Urinary bladder (tissue), 4 donors: ENCODE results near the gene CYP46A1. TPM values are rescaled to one million over a fixed set of nuclear protein-coding genes. Genes with fewer than 3 reads are reported as not detected.

Experiments
- DNase-seq: peaks from one replicate; pipeline ENCODE4 v3.0.0-alpha.2; 2015; ENCODE audit errors: extremely low spot score
- H3K27ac ChIP-seq: one replicate; pipeline ENCODE4 v1.5.1; 2013; ENCODE audit warnings: low read depth, mild to moderate bottlenecking, moderate library complexity
- H3K36me3 ChIP-seq: one replicate; pipeline ENCODE4 v1.6.1; 2013; ENCODE audit warnings: mild to moderate bottlenecking, moderate library complexity; ENCODE audit not compliant: insufficient read depth
- H3K4me1 ChIP-seq: one replicate; pipeline ENCODE4 v1.6.1; 2013; ENCODE audit warnings: mild to moderate bottlenecking, moderate library complexity; ENCODE audit not compliant: insufficient read depth
- H3K4me3 ChIP-seq: one replicate; pipeline ENCODE4 v1.5.1; 2013; ENCODE audit warnings: low read depth, low read length
- WGBS: extraction: QIAGEN DNeasy Blood & Tissue Kit; methylation state at CpG from one replicate; pipeline ENCODE4 v1.1.7; 2013; 5-methylcytosine and 5-hydroxymethylcytosine counted together
- polyA plus RNA-seq: library from polyadenylated mRNA; stranded (reverse); fragments of 200-250 nt; gene quantifications from one replicate; pipeline ENCODE4 v1.2.3, GENCODE V29; 2013
- total RNA-seq: library from RNA; depleted of rRNA; stranded (reverse); fragments of >200 nt; gene quantifications from one replicate; pipeline ENCODE4 v1.2.3, GENCODE V29; 2014
- donor health status: healthy with polysubstance abuse.
- donor health status: healthy.

Gene CYP46A1
- total and polyA plus RNA-seq, 2 donors, result 0.91 to 2.7 TPM

- DNase-seq, result no peak
Measured at GRCh38 chr14:99673305-99674063, 10.6 kb upstream of the CYP46A1 start.

GRCh38 chr14:99674064-99674650 is 9.9 kb upstream of the CYP46A1 start:
- Histone ChIP-seq H3K4me3 (no peak overlapping the region), H3K4me1 (no peaks in the 10 kb centered on the region), H3K27ac (no peak overlapping the region), H3K36me3 (no peaks in the 10 kb centered on the region)
- DNase-seq, result no peak
- WGBS, result 94% methylated on average over 9 of the region's 9 CpGs

More at GRCh38 chr14:99673305-99674063, 10.6 kb upstream of the CYP46A1 start:
- H3K4me3 ChIP-seq, result no peak overlapping the region
- no peaks in the 10 kb centered on the region for H3K4me1 ChIP-seq
- no peaks in the 10 kb centered on the region for H3K36me3 ChIP-seq
- 84% methylated on average over 8 of the region's 8 CpGs for WGBS
- H3K27ac ChIP-seq, result no peak overlapping the region

GRCh38 chr14:99674776-99675381 is 9.2 kb upstream of the CYP46A1 start:
- no peak for DNase-seq
- no peaks in the 10 kb centered on the region for H3K36me3 ChIP-seq
- H3K27ac ChIP-seq, result no peak overlapping the region
- H3K4me1 ChIP-seq, result no peaks in the 10 kb centered on the region
- no peak overlapping the region for H3K4me3 ChIP-seq
- WGBS, result 67% methylated on average over 60 of the region's 60 CpGs

GRCh38 chr14:99675382-99675835 is 8.7 kb upstream of the CYP46A1 start:
- WGBS, result 64% methylated on average over 42 of the region's 42 CpGs
- H3K4me1 ChIP-seq, result no peaks in the 10 kb centered on the region
- no peak overlapping the region for H3K4me3 ChIP-seq
- no peaks in the 10 kb centered on the region for H3K36me3 ChIP-seq
- DNase-seq, result no peak
- no peak overlapping the region for H3K27ac ChIP-seq

- Histone ChIP-seq H3K4me1 (no peaks in the 10 kb centered on the region), H3K36me3 (no peaks in the 10 kb centered on the region), H3K27ac (no peak overlapping the region), H3K4me3 (no peak overlapping the region)
- no peak for DNase-seq
- WGBS, result 50% methylated on average over 10 of the region's 10 CpGs
Measured at GRCh38 chr14:99675951-99676350, 8.1 kb upstream of the CYP46A1 start.

GRCh38 chr14:99676657-99677056 is 7.4 kb upstream of the CYP46A1 start:
- Histone ChIP-seq H3K27ac (no peak overlapping the region), H3K4me3 (no peak overlapping the region), H3K36me3 (no peaks in the 10 kb centered on the region), H3K4me1 (no peaks in the 10 kb centered on the region)
- WGBS, result 73% methylated on average over 8 of the region's 8 CpGs
- DNase-seq, result no peak

- no peaks in the 10 kb centered on the region for H3K4me1 ChIP-seq
- H3K27ac ChIP-seq, result no peak overlapping the region
- no peaks in the 10 kb centered on the region for H3K36me3 ChIP-seq
- no peak for DNase-seq
- no peak overlapping the region for H3K4me3 ChIP-seq
- WGBS, result 84% methylated on average over 16 of the region's 16 CpGs
Measured at GRCh38 chr14:99677231-99678140, 6.6 kb upstream of the CYP46A1 start.

- Histone ChIP-seq H3K27ac (no peak overlapping the region), H3K4me1 (no peaks in the 10 kb centered on the region), H3K36me3 (no peaks in the 10 kb centered on the region), H3K4me3 (no peak overlapping the region)
- WGBS, result 95% methylated on average over 6 of the region's 6 CpGs
- no peak for DNase-seq
Measured at GRCh38 chr14:99678198-99678597, 5.9 kb upstream of the CYP46A1 start.

GRCh38 chr14:99679111-99679510 is 5.0 kb upstream of the CYP46A1 start:
- no peak for DNase-seq

GRCh38 chr14:99679543-99679942 is 4.6 kb upstream of the CYP46A1 start:
- DNase-seq, result no peak
- WGBS, result 79% methylated on average over 8 of the region's 8 CpGs
- no peak overlapping the region for H3K27ac ChIP-seq
- no peak overlapping the region for H3K4me3 ChIP-seq
- no peaks in the 10 kb centered on the region for H3K36me3 ChIP-seq
- H3K4me1 ChIP-seq, result no peaks in the 10 kb centered on the region

More at GRCh38 chr14:99679111-99679510, 5.0 kb upstream of the CYP46A1 start:
- H3K36me3 ChIP-seq, result no peaks in the 10 kb centered on the region
- H3K4me1 ChIP-seq, result no peaks in the 10 kb centered on the region
- 96% methylated on average over 2 of the region's 2 CpGs for WGBS
- H3K27ac ChIP-seq, result no peak overlapping the region
- no peak overlapping the region for H3K4me3 ChIP-seq

- Histone ChIP-seq H3K4me1 (no peaks in the 10 kb centered on the region), H3K27ac (no peak overlapping the region), H3K4me3 (no peak overlapping the region), H3K36me3 (no peaks in the 10 kb centered on the region)
- DNase-seq, result no peak
- 71% methylated on average over 5 of the region's 5 CpGs for WGBS
Measured at GRCh38 chr14:99679996-99680395, 4.1 kb upstream of the CYP46A1 start.

- no peak overlapping the region for H3K27ac ChIP-seq
- H3K36me3 ChIP-seq, result no peaks in the 10 kb centered on the region
- H3K4me1 ChIP-seq, result no peaks in the 10 kb centered on the region
- DNase-seq, result no peak
- H3K4me3 ChIP-seq, result no peak overlapping the region
- 78% methylated on average over 12 of the region's 12 CpGs for WGBS
Measured at GRCh38 chr14:99681101-99681831, 2.8 kb upstream of the CYP46A1 start.

- no peak for DNase-seq
- 86% methylated on average over 11 of the region's 11 CpGs for WGBS
- H3K36me3 ChIP-seq, result no peaks in the 10 kb centered on the region
- H3K27ac ChIP-seq, result no peak overlapping the region
- no peaks in the 10 kb centered on the region for H3K4me1 ChIP-seq
- no peak overlapping the region for H3K4me3 ChIP-seq
Measured at GRCh38 chr14:99681832-99682148, 2.3 kb upstream of the CYP46A1 start.
